Fibroblast of the aortic adventitia (primary cell): ENCODE results near the gene EXOC2. TPM values are rescaled to one million over a fixed set of nuclear protein-coding genes. Genes with fewer than 3 reads are reported as not detected.

ENCODE experiments used
- DNase-seq: peaks from one replicate; pipeline ENCODE4 v3.0.0-alpha.2; 2010; ENCODE audit warnings: low read depth
- H3K4me3 ChIP-seq: 2 replicates; pipeline ENCODE4 v1.5.1; 2011; ENCODE audit warnings: low read depth, mild to moderate bottlenecking, control low read depth, low read length, moderate library complexity
- total RNA-seq: library from RNA; depleted of rRNA; stranded (reverse); fragments of >200 nt; gene quantifications from 2 replicates; pipeline ENCODE4 v1.2.3, GENCODE V29; 2012; ENCODE audit warnings: low replicate concordance
- TF ChIP-seq, protein P1 (sequence below): IDR thresholded peaks from 2 replicates; pipeline ENCODE4 v1.5.1; 2011; ENCODE audit warnings: mild to moderate bottlenecking, low read length, control low read depth, inconsistent platforms; ENCODE audit not compliant: insufficient read depth

EXOC2 gene
- total RNA-seq, 1 donor: 27.9 TPM

DNA sequence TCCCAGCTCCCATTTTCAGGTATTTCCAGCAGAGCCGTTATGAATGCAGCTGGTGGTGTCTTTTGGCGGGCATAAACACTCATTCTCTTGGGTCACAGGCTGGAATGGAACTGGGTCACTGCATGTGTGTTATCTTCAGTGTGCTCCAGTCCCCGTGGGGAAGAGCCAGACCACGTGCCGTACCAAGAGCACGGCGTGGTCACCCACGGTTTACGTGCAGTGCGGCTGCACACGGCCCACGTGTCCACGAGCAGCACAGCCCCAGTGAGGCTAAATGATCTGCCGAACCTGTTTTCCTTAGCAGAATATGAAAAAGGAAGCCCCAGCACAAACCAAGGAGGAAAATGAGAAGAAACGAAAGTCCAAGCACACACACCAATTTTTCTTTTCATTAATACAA lies 179.9 kb downstream of the EXOC2 start:
- TF ChIP-seq, protein P1, sequence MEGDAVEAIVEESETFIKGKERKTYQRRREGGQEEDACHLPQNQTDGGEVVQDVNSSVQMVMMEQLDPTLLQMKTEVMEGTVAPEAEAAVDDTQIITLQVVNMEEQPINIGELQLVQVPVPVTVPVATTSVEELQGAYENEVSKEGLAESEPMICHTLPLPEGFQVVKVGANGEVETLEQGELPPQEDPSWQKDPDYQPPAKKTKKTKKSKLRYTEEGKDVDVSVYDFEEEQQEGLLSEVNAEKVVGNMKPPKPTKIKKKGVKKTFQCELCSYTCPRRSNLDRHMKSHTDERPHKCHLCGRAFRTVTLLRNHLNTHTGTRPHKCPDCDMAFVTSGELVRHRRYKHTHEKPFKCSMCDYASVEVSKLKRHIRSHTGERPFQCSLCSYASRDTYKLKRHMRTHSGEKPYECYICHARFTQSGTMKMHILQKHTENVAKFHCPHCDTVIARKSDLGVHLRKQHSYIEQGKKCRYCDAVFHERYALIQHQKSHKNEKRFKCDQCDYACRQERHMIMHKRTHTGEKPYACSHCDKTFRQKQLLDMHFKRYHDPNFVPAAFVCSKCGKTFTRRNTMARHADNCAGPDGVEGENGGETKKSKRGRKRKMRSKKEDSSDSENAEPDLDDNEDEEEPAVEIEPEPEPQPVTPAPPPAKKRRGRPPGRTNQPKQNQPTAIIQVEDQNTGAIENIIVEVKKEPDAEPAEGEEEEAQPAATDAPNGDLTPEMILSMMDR: no peak
- H3K4me3 ChIP-seq: no peak overlapping the region
- DNase-seq: no peak

DNA sequence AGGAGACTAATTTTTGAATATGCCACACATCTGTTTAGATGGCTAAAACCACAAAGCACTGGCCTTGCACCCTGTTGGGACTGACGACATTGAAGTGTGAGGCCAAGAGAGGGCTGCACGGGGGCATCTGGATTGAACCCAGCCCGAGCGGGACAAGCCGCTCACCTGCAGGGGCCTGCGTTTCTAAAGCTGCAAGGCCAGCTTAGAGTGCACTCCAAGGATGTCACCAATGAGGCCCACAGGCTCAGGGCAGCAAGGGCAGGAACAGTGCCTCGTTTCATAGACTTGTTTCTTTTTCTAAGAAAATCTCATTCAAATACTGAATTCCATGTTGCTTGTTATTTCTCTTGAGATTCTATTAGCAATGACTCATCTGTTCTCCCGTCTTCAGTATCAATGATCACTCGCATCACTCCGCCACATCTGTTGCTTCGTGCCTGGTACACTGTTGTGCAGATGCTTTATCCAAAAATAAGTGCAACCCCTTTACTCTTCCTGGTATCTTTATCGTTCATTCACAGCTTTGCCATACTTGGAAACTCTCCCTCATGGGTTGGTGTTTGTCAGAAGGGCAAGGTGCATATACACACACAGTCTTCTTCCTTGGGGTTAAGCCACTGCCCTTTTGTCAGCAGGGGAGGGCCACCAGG lies 181.3 kb downstream of the EXOC2 start:
- H3K4me3 ChIP-seq: no peak overlapping the region
- TF ChIP-seq, protein P1: no peak
- DNase-seq: no peak

DNA sequence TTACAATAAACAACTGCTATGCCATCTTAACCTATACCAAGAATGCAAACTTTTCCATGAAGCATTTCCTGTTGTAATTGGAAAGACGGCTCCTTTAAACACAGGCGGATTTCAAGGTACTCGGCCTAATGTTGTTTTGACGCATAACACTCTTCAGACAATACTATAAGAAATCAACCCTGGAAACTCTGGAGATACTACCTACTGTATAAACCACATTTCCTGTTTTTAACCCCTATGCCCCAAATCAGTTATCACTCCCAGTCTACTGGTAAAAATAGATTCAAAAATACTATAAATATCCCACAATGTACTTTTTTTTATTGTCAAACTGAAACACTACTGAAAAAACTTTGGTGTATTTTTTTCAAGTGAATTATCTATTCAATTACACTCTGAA lies 183.3 kb downstream of the EXOC2 start:
- no peak overlapping the region for H3K4me3 ChIP-seq
- DNase-seq: no peak
- TF ChIP-seq, protein P1: no peak

DNA sequence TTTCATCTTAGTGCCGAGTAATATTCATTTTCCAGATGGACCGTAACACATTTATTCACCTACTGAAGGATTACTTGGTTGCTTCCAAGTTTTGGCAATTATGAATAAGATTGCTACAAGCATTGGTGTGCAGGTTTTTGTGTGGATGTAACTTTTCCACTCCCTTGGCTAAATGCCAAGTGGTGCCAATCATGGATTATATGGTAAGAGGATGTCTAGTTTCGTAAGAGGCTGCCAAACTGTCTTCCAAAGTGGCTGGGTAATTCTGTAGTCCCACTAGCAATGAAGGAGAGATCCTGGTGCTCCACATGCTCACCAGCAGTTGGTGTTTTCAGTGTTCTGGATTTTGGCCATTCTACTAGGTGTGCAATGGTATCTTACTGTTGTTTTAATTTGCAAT lies 184.3 kb downstream of the EXOC2 start:
- TF ChIP-seq, protein P1: no peak
- no peak for DNase-seq

DNA sequence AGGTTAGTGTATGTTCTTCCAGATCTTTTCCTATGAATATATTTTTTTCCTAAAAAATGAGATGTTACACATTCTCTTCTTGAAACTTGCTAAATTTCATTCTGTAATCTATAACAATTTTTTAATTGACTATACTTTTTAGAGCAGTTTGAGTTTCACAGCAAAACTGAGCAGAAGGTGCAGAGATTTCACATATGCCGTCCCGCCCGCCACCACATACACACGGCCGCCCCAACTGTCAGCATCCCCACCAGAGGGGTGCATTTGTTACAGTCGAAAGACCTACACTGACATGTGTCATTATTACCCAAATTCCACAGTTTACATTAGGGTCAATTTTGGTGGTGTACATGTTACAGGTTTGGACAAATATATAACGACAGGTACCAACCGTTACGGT lies 184.9 kb downstream of the EXOC2 start:
- TF ChIP-seq, protein P1: no peak
- DNase-seq: no peak
- H3K4me3 ChIP-seq: no peak overlapping the region

More for the DNA sequence above, 184.3 kb downstream of the EXOC2 start:
- no peak overlapping the region for H3K4me3 ChIP-seq

DNA sequence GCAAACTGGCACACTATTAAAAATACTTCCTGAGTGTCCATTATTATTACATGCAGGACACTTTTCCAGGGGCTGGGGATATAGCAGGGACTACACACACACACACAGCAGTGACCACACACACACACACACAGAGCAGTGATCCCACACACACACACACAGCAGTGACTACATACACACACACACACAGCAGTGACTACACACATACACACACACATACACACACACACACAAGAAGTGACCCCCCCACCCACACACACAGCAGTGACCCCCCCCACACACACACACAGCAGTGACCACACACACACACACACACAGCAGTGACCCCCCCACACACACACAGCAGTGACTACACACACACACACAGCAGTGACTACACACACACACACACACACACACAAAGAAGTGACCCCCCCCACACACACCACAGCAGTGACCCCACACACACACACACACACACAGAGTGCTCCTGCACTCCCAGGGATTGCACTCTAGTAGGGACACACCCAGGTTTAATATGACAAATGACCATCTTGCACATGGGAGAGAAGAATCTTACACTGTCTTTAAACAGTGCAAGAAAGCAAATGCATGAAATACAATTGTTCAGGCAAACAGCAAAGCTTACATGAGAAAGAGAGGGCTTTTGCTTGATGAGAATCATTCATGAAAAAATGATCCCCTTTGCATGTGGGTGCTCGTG lies 185.9 kb downstream of the EXOC2 start:
- TF ChIP-seq, protein P1: no peak
- no peak for DNase-seq
- no peak overlapping the region for H3K4me3 ChIP-seq
